Tibial nerve (tissue), 3 donors: ENCODE results near the gene LIPJ.

ENCODE experiments used
- POLR2A ChIP-seq, 2 donors: fragments of 450-650 bp; IDR thresholded peaks; one replicate each; pipeline ENCODE4 v1.6.1; 2017; ENCODE audit warnings: antibody characterized with exemption in 2 of 2, mild to moderate bottlenecking in 2 of 2, moderate library complexity in 2 of 2
- TF ChIP-seq, protein P1 (sequence below), 5 experiments: fragments of 200-600 bp in 3 of 5; fragments of 450-650 bp in 2 of 5; sonication (generic) in 3 of 5; IDR thresholded peaks; one replicate each; pipeline ENCODE4 v1.5.1; 2016 to 2019; ENCODE audit warnings: antibody characterized with exemption in 5 of 5, mild to moderate bottlenecking in 3 of 5, moderate library complexity in 2 of 5

DNA sequence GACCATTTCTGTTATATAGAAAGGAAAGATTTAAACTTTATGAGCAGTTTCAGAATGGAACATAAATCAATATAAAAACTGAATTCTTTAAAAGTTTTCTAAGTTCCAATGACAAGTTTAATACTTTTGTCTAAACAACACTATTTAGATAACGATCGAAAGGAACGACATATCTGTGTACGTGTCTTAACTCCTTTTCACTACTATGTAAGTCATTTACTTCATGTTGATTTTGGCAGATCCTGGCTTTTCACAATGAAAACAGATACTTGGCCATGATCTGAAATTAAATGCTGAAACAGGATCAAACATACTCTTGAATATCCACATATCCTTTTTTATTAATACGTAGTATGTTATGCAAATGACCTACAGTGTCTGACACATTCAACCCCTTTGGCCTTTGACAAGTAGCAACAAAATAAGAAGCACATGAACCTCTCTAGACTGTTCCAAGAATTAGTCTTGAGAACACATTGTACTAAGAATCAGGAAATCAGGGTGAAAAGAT, 45.4 kb upstream of the LIPJ start:
- TF ChIP-seq, protein P1, sequence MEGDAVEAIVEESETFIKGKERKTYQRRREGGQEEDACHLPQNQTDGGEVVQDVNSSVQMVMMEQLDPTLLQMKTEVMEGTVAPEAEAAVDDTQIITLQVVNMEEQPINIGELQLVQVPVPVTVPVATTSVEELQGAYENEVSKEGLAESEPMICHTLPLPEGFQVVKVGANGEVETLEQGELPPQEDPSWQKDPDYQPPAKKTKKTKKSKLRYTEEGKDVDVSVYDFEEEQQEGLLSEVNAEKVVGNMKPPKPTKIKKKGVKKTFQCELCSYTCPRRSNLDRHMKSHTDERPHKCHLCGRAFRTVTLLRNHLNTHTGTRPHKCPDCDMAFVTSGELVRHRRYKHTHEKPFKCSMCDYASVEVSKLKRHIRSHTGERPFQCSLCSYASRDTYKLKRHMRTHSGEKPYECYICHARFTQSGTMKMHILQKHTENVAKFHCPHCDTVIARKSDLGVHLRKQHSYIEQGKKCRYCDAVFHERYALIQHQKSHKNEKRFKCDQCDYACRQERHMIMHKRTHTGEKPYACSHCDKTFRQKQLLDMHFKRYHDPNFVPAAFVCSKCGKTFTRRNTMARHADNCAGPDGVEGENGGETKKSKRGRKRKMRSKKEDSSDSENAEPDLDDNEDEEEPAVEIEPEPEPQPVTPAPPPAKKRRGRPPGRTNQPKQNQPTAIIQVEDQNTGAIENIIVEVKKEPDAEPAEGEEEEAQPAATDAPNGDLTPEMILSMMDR (IDR thresholded peaks at IDR 0.05) = no peak
- no peak for TF ChIP-seq POLR2A (IDR thresholded peaks at IDR 0.05)
